HFFc6 (cell line): ENCODE results near the gene UBA52. TPM values are rescaled to one million over a fixed set of nuclear protein-coding genes. Genes with fewer than 3 reads are reported as not detected.
"Not testable (repeated sequence)": the region's sequence is repeated elsewhere in the genome, so short reads cannot be mapped to it uniquely, and the experiment has no call there.

Experiments
- DNase-seq: peaks from one replicate; pipeline ENCODE4 v3.0.0-alpha.2; 2018
- H3K27ac Mint-ChIP-seq: 2 replicates; pipeline ENCODE4 v1.8.0; 2020; ENCODE audit warnings: mild to moderate bottlenecking, mixed read lengths
- H3K27me3 Mint-ChIP-seq: 2 replicates; pipeline ENCODE4 v1.8.0; 2021; ENCODE audit warnings: mild to moderate bottlenecking, moderate library complexity, mixed read lengths; ENCODE audit not compliant: insufficient read depth
- H3K36me3 Mint-ChIP-seq: 2 replicates; pipeline ENCODE4 v1.8.0; 2021; ENCODE audit warnings: low read depth, mixed read lengths
- H3K4me1 Mint-ChIP-seq: 2 replicates; pipeline ENCODE4 v1.8.0; 2020; ENCODE audit warnings: low read depth, mixed read lengths
- H3K4me3 Mint-ChIP-seq: 2 replicates; pipeline ENCODE4 v1.8.0; 2020; ENCODE audit warnings: mild to moderate bottlenecking, moderate library complexity, mixed read lengths
- H3K9me3 Mint-ChIP-seq: 2 replicates; pipeline ENCODE4 v1.8.0; 2020; ENCODE audit warnings: mild to moderate bottlenecking, mixed read lengths
- long read RNA-seq: library from polyadenylated mRNA; unstranded; transcript quantifications from one replicate; pipeline ENCODE4 v2.0.0, GENCODE V29; 2019
- total RNA-seq, 6 experiments: library from RNA; stranded (reverse); fragmentation: NEBNext Ultra II Directional; extraction: Animal tissue kit (Norgen Biotek cat#: 25700); gene quantifications; 2 replicates in 1 of 6; 3 replicates in 5 of 6; pipeline ENCODE4 v1.2.3, GENCODE V29; 2021
- TF ChIP-seq, protein P1 (sequence below): fragments of 200-600 bp; sonication (generic); IDR thresholded peaks from 2 replicates; pipeline ENCODE4 v1.5.0; 2021; ENCODE audit warnings: antibody characterized with exemption, mild to moderate bottlenecking

Gene UBA52
- 1,000 to 10,000 TPM; 1,140 to 1,305 (median 1,270) TPM for total RNA-seq
- long read RNA-seq, transcript UBA52-201 (5 exons, 572 nt) = major isoform, 523 of 924 reads
- long read RNA-seq, transcript UBA52-202 (5 exons, 2,845 nt) = minor isoform, 224 of 924 reads
- long read RNA-seq, transcript UBA52-209 (4 exons, 514 nt) = minor isoform, 139 of 924 reads
- long read RNA-seq, partial matches to known transcripts = 19 of 924 reads
- long read RNA-seq, other reads (novel, unspliced or antisense) = 16 of 924 reads

DNA sequence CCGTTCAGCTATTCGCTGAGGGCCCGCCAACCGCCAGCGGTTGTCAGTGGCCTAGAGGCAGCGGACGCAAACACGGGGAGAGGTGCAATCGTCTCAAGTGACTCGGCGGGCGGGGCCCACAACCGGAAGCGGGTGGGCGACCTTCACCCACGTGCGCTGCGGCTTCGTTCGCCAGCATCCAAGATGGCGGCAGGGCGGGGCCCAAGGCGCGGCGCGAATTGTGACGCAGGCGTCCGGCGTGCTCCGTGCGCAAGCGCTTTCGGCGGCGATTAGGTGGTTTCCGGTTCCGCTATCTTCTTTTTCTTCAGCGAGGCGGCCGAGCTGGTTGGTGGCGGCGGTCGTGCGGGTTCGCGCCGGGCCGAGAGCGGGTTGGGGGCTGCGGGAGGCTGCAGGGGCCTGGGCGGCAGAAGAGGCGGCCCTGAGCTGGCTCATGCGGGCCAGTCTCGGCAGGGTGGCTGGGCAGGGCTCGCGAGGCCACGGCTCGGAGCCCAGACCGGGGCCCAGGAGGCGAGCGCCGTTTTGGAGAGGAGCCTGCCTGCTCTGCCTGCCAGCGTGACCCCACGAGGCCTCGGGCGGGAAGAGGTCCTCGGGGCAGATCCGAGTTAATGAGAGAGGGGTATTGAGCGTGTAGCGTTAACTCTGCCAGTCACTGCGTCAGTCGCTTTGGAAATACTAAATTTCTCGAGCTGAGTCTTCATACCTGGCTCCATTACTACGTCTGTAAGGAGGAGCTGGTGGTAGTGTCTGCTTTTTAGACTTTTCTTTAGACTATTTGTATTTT lies at the start of gene UBA52:
UBA52 (plus strand) TSS at position 294 of the 781 bp plus-strand sequence. CDS start 1,444 bp downstream, outside the sequence.
- peak within 1 kb of the TSS; percentile 89 for H3K27ac Mint-ChIP-seq
- H3K4me3 Mint-ChIP-seq = peak within 1 kb of the TSS; percentile 98
- peak; percentile 97 for DNase-seq
- H3K27me3 Mint-ChIP-seq = peaks cover 7% of the 10 kb centered on the region
- no peaks in the 10 kb centered on the region for H3K9me3 Mint-ChIP-seq
- H3K4me1 Mint-ChIP-seq = peaks cover 20% of the 10 kb centered on the region
- H3K36me3 Mint-ChIP-seq = peaks cover 44% of the 10 kb centered on the region
- TF ChIP-seq, protein P1, sequence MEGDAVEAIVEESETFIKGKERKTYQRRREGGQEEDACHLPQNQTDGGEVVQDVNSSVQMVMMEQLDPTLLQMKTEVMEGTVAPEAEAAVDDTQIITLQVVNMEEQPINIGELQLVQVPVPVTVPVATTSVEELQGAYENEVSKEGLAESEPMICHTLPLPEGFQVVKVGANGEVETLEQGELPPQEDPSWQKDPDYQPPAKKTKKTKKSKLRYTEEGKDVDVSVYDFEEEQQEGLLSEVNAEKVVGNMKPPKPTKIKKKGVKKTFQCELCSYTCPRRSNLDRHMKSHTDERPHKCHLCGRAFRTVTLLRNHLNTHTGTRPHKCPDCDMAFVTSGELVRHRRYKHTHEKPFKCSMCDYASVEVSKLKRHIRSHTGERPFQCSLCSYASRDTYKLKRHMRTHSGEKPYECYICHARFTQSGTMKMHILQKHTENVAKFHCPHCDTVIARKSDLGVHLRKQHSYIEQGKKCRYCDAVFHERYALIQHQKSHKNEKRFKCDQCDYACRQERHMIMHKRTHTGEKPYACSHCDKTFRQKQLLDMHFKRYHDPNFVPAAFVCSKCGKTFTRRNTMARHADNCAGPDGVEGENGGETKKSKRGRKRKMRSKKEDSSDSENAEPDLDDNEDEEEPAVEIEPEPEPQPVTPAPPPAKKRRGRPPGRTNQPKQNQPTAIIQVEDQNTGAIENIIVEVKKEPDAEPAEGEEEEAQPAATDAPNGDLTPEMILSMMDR = no peak

DNA sequence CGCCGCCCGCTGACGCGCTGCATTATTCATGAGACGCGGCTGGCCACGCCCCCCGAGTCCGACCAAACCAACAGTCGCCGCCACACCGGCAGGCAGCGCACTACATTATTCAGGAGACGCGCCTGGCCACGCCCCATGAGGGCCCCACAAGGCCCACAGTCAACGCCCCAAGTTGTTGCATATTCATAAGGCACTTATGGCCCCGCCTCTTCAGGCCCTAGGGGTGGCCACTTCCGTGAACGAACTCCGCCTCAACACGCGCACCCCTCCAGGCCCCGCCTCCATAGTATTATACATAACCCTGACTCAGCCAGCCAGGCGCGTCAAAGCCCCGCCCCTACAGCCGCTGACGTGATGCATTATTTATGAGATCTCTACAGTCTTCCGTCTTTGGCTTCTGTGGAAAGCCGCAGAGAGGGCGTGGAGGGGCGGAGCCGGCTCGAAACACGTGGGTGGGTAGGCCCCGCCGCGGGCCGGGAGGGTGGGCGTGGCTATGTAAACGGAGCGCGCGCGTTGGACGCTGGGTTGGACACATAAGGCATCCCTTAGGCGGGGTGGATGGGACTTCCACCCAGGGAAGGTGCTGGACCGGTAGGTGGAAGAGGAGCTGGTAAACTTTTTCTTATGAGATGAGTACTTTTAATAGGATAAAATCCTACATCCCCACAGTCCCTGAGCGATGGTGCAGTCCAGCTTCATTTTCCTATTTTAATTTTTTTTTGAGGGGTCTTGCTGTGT lies 49.4 kb upstream of the UBA52 start:
- Mint-ChIP-seq H3K36me3 (peaks cover 7% of the 10 kb centered on the region), H3K27ac (peak overlapping the region; percentile 95), H3K27me3 (peaks cover 2% of the 10 kb centered on the region; the same call in 1 of the 2 replicates), H3K4me1 (peaks cover 19% of the 10 kb centered on the region), H3K4me3 (peak overlapping the region; percentile 92), H3K9me3 (no peaks in the 10 kb centered on the region)
- TF ChIP-seq, protein P1 = no peak; the same call in 1 of the 2 replicates
- DNase-seq = peak; percentile 100

DNA sequence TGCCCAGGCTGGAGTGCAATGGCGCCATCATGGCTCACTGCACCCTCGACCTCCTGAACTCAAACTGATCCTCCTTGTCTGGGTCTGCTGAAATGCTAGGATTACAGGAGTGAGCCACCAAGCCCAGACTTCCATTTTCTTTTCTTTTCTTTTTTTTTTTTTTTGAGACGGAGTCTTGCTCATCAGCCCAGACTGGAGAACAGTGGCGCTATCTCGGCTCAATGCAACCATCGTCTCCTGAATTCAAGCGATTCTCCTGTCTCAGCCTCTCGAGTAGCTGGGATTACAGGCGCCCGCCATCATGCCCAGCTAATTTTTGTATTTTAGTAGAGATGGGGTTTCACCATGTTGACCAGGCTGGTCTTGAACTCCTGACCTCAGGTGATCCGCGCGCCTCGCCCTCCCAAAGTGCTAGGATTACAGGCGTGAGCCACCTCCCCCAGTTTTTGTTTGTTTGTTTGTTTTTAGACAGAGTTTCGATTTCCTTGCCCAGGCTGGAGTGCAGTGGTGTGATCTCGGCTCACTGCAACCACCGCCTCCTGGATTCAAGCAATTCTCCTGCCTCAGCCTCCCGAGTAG lies 48.7 kb upstream of the UBA52 start:
- Mint-ChIP-seq H3K4me1 (peaks cover 19% of the 10 kb centered on the region), H3K27ac (peak overlapping the region; percentile 95), H3K4me3 (peak overlapping the region; percentile 65)
- DNase-seq, H3K27me3 Mint-ChIP-seq, H3K9me3 Mint-ChIP-seq, H3K36me3 Mint-ChIP-seq: not testable (repeated sequence)

DNA sequence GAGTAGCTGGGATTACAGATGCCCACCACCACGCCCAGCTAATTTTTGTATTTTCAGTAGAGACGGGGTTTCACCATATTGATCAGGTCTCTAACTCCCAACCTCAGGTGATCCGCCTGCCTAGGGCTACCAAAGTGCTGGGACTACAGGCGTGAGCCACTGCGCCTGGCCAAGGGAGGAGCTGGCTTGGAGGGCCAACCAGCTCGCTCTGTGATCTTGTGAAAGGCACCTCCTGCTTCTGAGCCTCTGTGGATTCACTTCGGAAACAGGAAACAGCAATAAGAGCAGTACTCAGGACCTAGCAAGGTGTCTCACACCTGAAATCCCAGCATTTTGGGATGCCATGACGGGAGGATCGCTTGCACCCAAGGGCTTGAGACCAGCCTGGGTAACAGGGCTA lies 47.8 kb upstream of the UBA52 start:
- H3K4me1 Mint-ChIP-seq = peaks cover 18% of the 10 kb centered on the region
- peaks cover 7% of the 10 kb centered on the region for H3K36me3 Mint-ChIP-seq
- no peaks in the 10 kb centered on the region for H3K9me3 Mint-ChIP-seq
- TF ChIP-seq, protein P1 = no peak
- H3K4me3 Mint-ChIP-seq = no peak overlapping the region
- DNase-seq = no peak
- peaks cover 2% of the 10 kb centered on the region; the same call in 1 of the 2 replicates for H3K27me3 Mint-ChIP-seq
- H3K27ac Mint-ChIP-seq = no peak overlapping the region

DNA sequence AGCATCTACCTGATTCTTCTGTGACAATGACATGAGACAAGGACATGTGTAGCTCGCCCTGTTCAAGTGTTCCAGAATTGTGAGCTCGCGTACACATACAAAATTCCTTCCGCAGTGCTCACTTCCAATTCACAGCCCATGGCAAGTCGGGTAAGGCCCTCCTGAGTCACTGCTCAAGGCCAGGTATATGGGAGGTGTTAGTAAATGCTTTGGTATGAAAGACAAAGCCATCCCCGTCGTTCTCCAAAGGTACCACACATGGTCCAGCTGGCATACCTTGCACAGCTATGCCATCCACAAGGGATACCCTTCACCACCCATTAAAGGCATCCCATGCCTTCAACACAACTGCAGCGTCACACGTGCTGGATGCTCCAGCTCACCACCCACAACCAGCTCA lies 45.3 kb upstream of the UBA52 start:
- Mint-ChIP-seq H3K9me3 (no peaks in the 10 kb centered on the region), H3K4me3 (no peak overlapping the region), H3K27ac (no peak overlapping the region), H3K36me3 (peaks cover 2% of the 10 kb centered on the region; the same call in 1 of the 2 replicates), H3K4me1 (peaks cover 5% of the 10 kb centered on the region; the same call in 1 of the 2 replicates), H3K27me3 (no peaks in the 10 kb centered on the region)
- no peak for DNase-seq
- TF ChIP-seq, protein P1 = no peak
